ENCODE measurements around the gene KRTAP5-8. TPM values are rescaled to one million over a fixed set of nuclear protein-coding genes. Genes with fewer than 3 reads are reported as not detected.
"Not testable (repeated sequence)": the region's sequence is repeated elsewhere in the genome, so short reads cannot be mapped to it uniquely, and the experiment has no call there.

Gene KRTAP5-8
- total RNA-seq, 5 donors from 2014 or later (not counting 1 experiment from before 2014, with no cell fraction given): not detected

DNA sequence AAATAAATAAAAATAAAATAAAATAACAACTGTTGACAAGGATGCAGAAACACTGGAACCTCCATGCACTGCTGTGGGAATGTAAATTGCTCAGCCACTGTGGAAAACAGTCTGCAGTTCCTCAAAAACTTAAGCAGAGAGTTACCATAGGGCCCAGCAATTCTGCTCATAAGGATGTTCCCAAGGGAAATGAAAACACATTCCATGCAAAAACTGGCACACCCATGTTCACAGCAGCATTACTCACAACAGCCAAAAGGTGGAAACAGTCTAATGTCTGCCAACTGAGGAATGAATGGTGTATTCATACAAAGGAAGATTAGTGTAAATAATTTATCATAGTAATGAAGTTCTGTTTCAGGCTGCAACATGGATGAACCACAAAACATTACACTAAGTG is 24.3 kb downstream of the KRTAP5-8 start:
- Mint-ChIP-seq H3K4me1 (no peaks in the 10 kb centered on the region), H3K27me3 (peaks cover 39 to 53% of the 10 kb centered on the region in 2 donors), H3K27ac (no peak overlapping the region), H3K36me3 (peaks cover 3% of the 10 kb centered on the region), H3K9me3 (no peaks in the 10 kb centered on the region), H3K4me3 (no peak overlapping the region)
- no peaks in the 10 kb centered on the region for H3K36me3 ChIP-seq (ENCODE audit: control insufficient read depth in 2 of 2, extremely low read depth in 1 of 2, insufficient read depth in 1 of 2, low read length in 1 of 2)
- no peak overlapping the region for H3K27ac ChIP-seq (ENCODE audit: low read length)
- H3K27me3 ChIP-seq (replicated peaks in 1 of 2; ENCODE audit: control insufficient read depth in 2 of 2, extremely low read depth in 1 of 2, insufficient read depth in 2 of 2, low read length in 1 of 2): peaks cover 0 to 32% of the 10 kb centered on the region in 2 experiments
- H3K4me1 ChIP-seq (ENCODE audit: control insufficient read depth in 1 of 2, extremely low read depth in 1 of 2, insufficient read depth in 2 of 2, low read length in 2 of 2): no peaks in the 10 kb centered on the region
- no peak overlapping the region for H3K4me3 ChIP-seq (ENCODE audit: control insufficient read depth in 1 of 2, extremely low read depth in 1 of 2, low read length in 1 of 2)
- ChIA-PET CTCF (no interaction called here), POLR2A (no interaction called here)
- DNase-seq: no peak
- no peak for ATAC-seq (replicated peaks in 1 of 4)
- H3K9me3 ChIP-seq: no peaks in the 10 kb centered on the region

DNA sequence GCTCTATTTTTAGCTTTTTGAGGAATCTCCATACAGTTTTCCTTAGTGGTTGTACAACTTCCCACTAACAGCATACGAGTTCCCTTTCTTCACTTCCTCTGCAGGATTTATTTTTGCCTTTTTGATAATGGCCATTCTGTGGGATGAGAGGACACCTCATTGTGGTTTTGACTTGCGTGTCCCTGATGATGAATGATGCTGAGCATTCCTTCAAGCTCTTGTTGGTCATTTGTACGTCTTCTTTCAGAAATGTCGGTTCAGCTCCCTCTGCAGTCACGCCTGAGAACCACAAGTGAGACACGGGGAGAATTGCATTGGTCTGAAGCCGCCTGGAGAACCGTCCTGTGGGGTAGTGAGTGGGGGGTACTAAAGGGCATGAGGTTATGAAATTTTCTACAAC is 25.6 kb downstream of the KRTAP5-8 start:
- Histone ChIP-seq H3K4me3 (ENCODE audit: control insufficient read depth in 1 of 2, extremely low read depth in 1 of 2, low read length in 1 of 2) (no peak overlapping the region), H3K9me3 (no peaks in the 10 kb centered on the region), H3K36me3 (ENCODE audit: control insufficient read depth in 2 of 2, extremely low read depth in 1 of 2, insufficient read depth in 1 of 2, low read length in 1 of 2) (no peaks in the 10 kb centered on the region), H3K4me1 (ENCODE audit: control insufficient read depth in 1 of 2, extremely low read depth in 1 of 2, insufficient read depth in 2 of 2, low read length in 2 of 2) (no peaks in the 10 kb centered on the region), H3K27me3 (replicated peaks in 1 of 2; ENCODE audit: control insufficient read depth in 2 of 2, extremely low read depth in 1 of 2, insufficient read depth in 2 of 2, low read length in 1 of 2) (peaks cover 0 to 32% of the 10 kb centered on the region in 2 experiments), H3K27ac (ENCODE audit: low read length) (no peak overlapping the region)
- Mint-ChIP-seq H3K4me3 (no peak overlapping the region), H3K27ac (no peak overlapping the region), H3K27me3 (peaks cover 36 to 55% of the 10 kb centered on the region in 2 donors), H3K9me3 (no peaks in the 10 kb centered on the region), H3K4me1 (no peaks in the 10 kb centered on the region), H3K36me3 (peaks cover 3% of the 10 kb centered on the region)
- DNase-seq (peak in 3 of 35 experiments; percentile 3 to 45 (median 9)), ATAC-seq (replicated peaks in 1 of 4) (peak in 1 of 4 experiments; percentile 27)
- ChIA-PET CTCF (no interaction called here), POLR2A (no interaction called here)
- WGBS (ENCODE audit: insufficient coverage): 6% methylated on average over 7 of the region's 8 CpGs

DNA sequence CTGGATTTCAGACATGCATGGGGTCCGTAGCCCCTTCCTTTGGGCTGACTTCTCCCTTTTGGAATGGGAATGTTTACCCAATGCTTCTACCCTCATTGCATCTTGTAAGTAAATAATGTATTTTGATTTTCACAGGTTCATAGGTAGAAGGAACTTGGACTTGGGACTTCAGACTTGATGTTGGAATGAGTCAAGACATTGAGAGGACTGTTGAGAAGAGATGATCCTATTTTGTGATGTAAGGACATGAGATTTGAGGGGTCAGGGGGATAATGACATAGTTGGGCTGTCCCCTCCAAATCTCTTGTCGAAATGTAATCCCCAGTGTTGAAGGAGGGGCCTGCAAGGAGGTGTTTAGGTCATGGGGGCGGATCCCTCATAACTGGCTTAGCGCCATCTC is 26.6 kb downstream of the KRTAP5-8 start:
- Mint-ChIP-seq H3K27ac (no peak overlapping the region), H3K4me3 (no peak overlapping the region), H3K9me3 (no peaks in the 10 kb centered on the region), H3K27me3 (peaks cover 33 to 49% of the 10 kb centered on the region in 2 donors), H3K36me3 (peaks cover 3% of the 10 kb centered on the region), H3K4me1 (no peaks in the 10 kb centered on the region)
- H3K27ac ChIP-seq (ENCODE audit: low read length): no peak overlapping the region
- DNase-seq (no peak), ATAC-seq (replicated peaks in 1 of 4) (no peak)
- WGBS (ENCODE audit: insufficient coverage): no CpG with 5 or more reads among the region's 4 CpGs
- peaks cover 0 to 35% of the 10 kb centered on the region in 2 experiments for H3K27me3 ChIP-seq (replicated peaks in 1 of 2; ENCODE audit: control insufficient read depth in 2 of 2, extremely low read depth in 1 of 2, insufficient read depth in 2 of 2, low read length in 1 of 2)
- no peaks in the 10 kb centered on the region for H3K9me3 ChIP-seq
- no peaks in the 10 kb centered on the region for H3K4me1 ChIP-seq (ENCODE audit: control insufficient read depth in 1 of 2, extremely low read depth in 1 of 2, insufficient read depth in 2 of 2, low read length in 2 of 2)
- no peaks in the 10 kb centered on the region for H3K36me3 ChIP-seq (ENCODE audit: control insufficient read depth in 2 of 2, extremely low read depth in 1 of 2, insufficient read depth in 1 of 2, low read length in 1 of 2)
- H3K4me3 ChIP-seq (ENCODE audit: control insufficient read depth in 1 of 2, extremely low read depth in 1 of 2, low read length in 1 of 2): no peak overlapping the region
- POLR2A ChIA-PET: no interaction called here
- CTCF ChIA-PET: no interaction called here

DNA sequence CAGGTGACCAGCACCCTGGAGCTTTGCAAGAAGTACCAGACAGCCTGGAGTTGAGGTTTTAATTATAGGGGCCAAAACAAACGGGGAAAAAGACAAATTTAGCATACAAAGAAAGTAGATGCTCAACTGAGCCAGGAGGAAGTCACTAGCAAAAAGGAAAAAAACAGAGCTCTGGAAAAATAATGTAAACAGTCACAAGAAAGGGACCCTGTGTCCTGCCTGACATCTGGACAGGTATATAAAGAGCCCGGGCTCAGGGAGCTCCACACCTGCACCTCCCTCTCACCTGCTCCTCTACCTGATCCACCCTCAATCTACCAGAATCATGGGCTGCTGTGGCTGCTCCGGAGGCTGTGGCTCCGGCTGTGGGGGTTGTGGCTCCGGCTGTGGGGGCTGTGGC is 27.4 kb downstream of the KRTAP5-8 start, which contains the start of gene KRTAP5-10:
Gene KRTAP5-10, plus strand, starts transcription at position 301 of the 400 bp plus-strand sequence. Its CDS starts 25 bp downstream, at position 326.
- Mint-ChIP-seq H3K27ac (no peak within 1 kb of the TSS), H3K4me1 (no peaks in the 10 kb centered on the region), H3K36me3 (peaks cover 3% of the 10 kb centered on the region), H3K9me3 (no peaks in the 10 kb centered on the region), H3K27me3 (peaks cover 33 to 52% of the 10 kb centered on the region in 2 donors), H3K4me3 (no peak within 1 kb of the TSS)
- POLR2A ChIA-PET: no interaction called here
- 0% methylated on average over 1 of the region's 5 CpGs for WGBS (ENCODE audit: insufficient coverage)
- Histone ChIP-seq H3K27me3 (replicated peaks in 1 of 2; ENCODE audit: control insufficient read depth in 2 of 2, extremely low read depth in 1 of 2, insufficient read depth in 2 of 2, low read length in 1 of 2) (peaks cover 0 to 35% of the 10 kb centered on the region in 2 experiments), H3K36me3 (ENCODE audit: control insufficient read depth in 2 of 2, extremely low read depth in 1 of 2, insufficient read depth in 1 of 2, low read length in 1 of 2) (no peaks in the 10 kb centered on the region), H3K4me1 (ENCODE audit: control insufficient read depth in 1 of 2, extremely low read depth in 1 of 2, insufficient read depth in 2 of 2, low read length in 2 of 2) (no peaks in the 10 kb centered on the region), H3K4me3 (ENCODE audit: control insufficient read depth in 1 of 2, extremely low read depth in 1 of 2, low read length in 1 of 2) (no peak within 1 kb of the TSS), H3K27ac (ENCODE audit: low read length) (no peak within 1 kb of the TSS), H3K9me3 (no peaks in the 10 kb centered on the region)
- DNase-seq: no peak
- CTCF ChIA-PET: no interaction called here
- no peak for ATAC-seq (replicated peaks in 1 of 4)

DNA sequence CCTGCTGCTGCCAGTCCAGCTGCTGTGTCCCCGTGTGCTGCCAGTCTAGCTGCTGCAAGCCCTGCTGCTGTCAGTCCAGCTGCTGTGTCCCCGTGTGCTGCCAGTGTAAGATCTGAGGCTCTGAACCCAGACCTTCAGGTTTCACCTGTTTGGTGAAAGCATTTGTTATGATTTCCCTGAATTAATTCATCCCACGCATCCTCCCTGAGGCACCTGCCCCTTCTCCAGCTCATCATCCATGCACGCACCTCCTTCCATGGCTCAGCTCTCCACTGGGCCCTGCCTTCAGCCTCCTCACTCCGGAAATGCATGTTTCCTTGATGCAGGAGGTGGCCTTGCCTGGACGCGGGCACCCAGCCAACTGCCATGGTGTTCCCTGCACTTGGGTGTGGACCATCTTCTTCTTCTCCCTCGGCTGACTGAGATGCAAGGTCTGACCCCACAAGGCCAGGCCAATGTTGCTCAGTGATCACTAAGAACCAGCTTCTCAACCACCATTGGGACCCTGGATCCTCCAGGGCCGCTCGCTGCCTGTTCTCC is 28.3 kb downstream of the KRTAP5-8 start:
- H3K4me1 ChIP-seq (ENCODE audit: control insufficient read depth in 1 of 2, extremely low read depth in 1 of 2, insufficient read depth in 2 of 2, low read length in 2 of 2): no peaks in the 10 kb centered on the region
- H3K36me3 ChIP-seq (ENCODE audit: control insufficient read depth in 2 of 2, extremely low read depth in 1 of 2, insufficient read depth in 1 of 2, low read length in 1 of 2): no peaks in the 10 kb centered on the region
- Mint-ChIP-seq H3K4me1 (no peaks in the 10 kb centered on the region), H3K36me3 (no peaks in the 10 kb centered on the region), H3K9me3 (no peaks in the 10 kb centered on the region), H3K27ac (no peak overlapping the region), H3K27me3 (peaks cover 34 to 52% of the 10 kb centered on the region in 2 donors), H3K4me3 (no peak overlapping the region)
- POLR2A ChIA-PET: no interaction called here
- no peak overlapping the region for H3K4me3 ChIP-seq (ENCODE audit: control insufficient read depth in 1 of 2, extremely low read depth in 1 of 2, low read length in 1 of 2)
- ATAC-seq (replicated peaks in 1 of 4) (no peak), DNase-seq (no peak)
- CTCF ChIA-PET: no interaction called here
- H3K9me3 ChIP-seq: no peaks in the 10 kb centered on the region
- WGBS (ENCODE audit: insufficient coverage): 74% methylated on average over 10 of the region's 10 CpGs
- no peak overlapping the region for H3K27ac ChIP-seq (ENCODE audit: low read length)
- peaks cover 0 to 39% of the 10 kb centered on the region in 2 experiments for H3K27me3 ChIP-seq (replicated peaks in 1 of 2; ENCODE audit: control insufficient read depth in 2 of 2, extremely low read depth in 1 of 2, insufficient read depth in 2 of 2, low read length in 1 of 2)

DNA sequence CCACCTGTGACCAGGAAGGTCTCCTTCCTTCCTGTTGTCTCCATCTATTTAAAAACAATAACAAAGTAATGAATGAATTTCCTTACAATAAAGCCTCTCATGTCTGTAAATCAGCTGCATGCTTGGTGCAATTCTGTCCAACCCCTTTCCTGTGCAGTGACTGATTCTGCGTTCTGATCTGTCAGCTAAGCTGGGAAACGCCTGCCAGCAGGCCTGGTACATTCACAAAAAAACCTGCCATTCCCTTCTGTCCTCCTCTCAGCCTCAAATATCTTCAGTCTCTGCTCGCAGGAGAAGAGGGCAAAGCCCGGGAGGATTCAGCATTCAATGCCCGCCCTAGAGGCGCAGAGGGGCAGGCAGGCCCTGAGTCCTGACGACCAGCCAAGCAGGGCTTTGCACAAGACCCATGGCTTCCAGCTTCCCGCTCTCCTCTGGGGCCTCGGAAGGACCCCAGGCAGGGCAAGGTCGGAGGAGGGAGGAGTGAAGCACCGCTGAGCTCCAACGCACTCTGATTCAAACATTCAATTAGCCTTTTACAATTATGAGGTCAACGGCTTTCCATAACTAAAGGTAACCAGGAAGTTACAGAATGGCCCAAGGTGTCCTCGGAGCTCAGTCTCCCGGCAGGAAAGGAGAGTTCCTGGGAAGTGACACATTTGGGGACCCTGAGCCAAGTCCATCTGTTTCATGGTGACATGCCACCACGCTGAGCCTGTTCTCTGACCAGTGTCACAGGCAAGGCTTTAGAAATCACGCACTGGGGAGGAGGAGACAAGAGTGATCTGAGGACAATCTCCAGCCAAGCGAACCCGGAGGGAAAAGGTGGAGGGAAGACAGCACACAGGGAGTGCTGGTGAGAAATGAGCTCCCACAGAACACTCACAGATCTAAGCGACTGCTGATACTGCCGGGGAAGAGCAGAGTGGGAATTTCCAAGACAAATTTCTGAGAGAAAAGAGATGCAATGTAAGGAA is 29.1 kb downstream of the KRTAP5-8 start:
- H3K36me3 Mint-ChIP-seq; H3K4me1 ChIP-seq (ENCODE audit: control insufficient read depth in 1 of 2, extremely low read depth in 1 of 2, insufficient read depth in 2 of 2, low read length in 2 of 2); H3K9me3 ChIP-seq; H3K27ac ChIP-seq (ENCODE audit: low read length); H3K36me3 ChIP-seq (ENCODE audit: control insufficient read depth in 2 of 2, extremely low read depth in 1 of 2, insufficient read depth in 1 of 2, low read length in 1 of 2); H3K4me3 Mint-ChIP-seq; ATAC-seq (replicated peaks in 1 of 4); CTCF ChIA-PET; H3K4me1 Mint-ChIP-seq; H3K4me3 ChIP-seq (ENCODE audit: control insufficient read depth in 1 of 2, extremely low read depth in 1 of 2, low read length in 1 of 2); H3K27ac Mint-ChIP-seq; DNase-seq; POLR2A ChIA-PET; H3K9me3 Mint-ChIP-seq: not testable (repeated sequence)
- H3K27me3 Mint-ChIP-seq: peaks cover 28 to 47% of the 10 kb centered on the region in 2 donors
- WGBS (ENCODE audit: insufficient coverage): 65% methylated on average over 5 of the region's 21 CpGs
- peaks cover 0 to 43% of the 10 kb centered on the region in 2 experiments for H3K27me3 ChIP-seq (replicated peaks in 1 of 2; ENCODE audit: control insufficient read depth in 2 of 2, extremely low read depth in 1 of 2, insufficient read depth in 2 of 2, low read length in 1 of 2)

All from T-cell (primary cell).